MM.1S (cell line): ENCODE data around the gene ATP5F1E.

Experiments used
- CTCF ChIP-seq: fragments of 300-600 bp; sonication (generic); IDR thresholded peaks from 2 replicates; pipeline ENCODE4 v1.5.1; 2016; ENCODE audit warnings: antibody characterized with exemption, low read length, mixed read lengths
- EZH2 ChIP-seq: fragments of 300-600 bp; sonication (generic); optimal IDR thresholded peaks from 2 replicates; pipeline ENCODE3; 2017; ENCODE audit warnings: low read depth, mild to moderate bottlenecking, antibody characterized with exemption, low read length, mixed read lengths
- EZH2phosphoT487 ChIP-seq: fragments of 300-600 bp; sonication (generic); IDR thresholded peaks from 2 replicates; pipeline ENCODE4 v1.6.1; 2018; ENCODE audit warnings: antibody characterized with exemption, low read length

DNA sequence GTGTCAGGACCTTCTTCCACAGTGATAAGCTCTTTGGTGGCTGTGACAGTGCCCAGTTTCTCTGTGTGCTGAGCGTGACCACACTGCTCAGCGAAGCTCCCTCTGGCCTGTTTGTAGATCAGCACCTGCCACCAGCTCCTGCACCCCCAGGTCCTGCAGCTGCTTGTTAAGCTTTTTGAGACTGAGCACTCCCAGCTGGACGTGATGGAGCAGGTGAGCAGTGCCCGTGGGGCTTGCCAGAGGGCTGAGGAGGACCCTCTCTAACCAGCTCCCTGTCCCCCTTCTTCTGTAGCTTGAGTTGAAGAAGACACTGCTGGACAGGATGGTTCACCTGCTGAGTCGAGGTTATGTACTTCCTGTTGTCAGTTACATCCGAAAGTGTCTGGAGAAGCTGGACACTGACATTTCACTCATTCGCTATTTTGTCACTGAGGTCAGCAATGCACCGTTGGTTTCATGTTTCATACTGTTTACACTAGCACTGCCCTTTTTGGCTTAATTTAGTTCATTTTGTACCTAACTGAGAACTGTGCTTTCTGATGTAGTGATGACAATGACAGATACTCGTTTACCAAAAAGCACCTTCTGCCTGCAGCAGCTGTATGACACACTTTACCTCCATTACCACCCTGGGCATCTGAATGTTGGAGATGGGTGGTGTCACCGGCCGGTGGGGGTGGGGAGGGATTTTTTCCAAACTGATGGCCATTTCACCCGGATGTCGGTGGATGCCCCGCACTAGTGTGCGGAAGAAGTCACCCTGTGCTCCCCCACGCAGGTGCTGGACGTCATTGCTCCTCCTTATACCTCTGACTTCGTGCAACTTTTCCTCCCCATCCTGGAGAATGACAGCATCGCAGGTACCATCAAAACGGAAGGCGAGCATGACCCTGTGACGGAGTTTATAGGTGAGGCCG lies 38.5 kb downstream of the ATP5F1E start:
- no peak for TF ChIP-seq CTCF
- no peak for TF ChIP-seq EZH2
- TF ChIP-seq EZH2phosphoT487, result no peak
